Neural progenitor cell (in vitro differentiated cells): Measurements from ENCODE around the gene STK10.

Source experiments
- CTCF ChIP-seq: fragments of 200-600 bp; sonication (generic); IDR thresholded peaks from 2 replicates; pipeline ENCODE4 v1.5.1; 2017; ENCODE audit warnings: antibody characterized with exemption, mild to moderate bottlenecking
- EZH2 ChIP-seq: fragments of 200-600 bp; sonication (generic); IDR thresholded peaks from 2 replicates; pipeline ENCODE4 v1.6.1; 2017; ENCODE audit warnings: antibody characterized with exemption, mild to moderate bottlenecking, moderate library complexity
- EZH2phosphoT487 ChIP-seq: fragments of 200-600 bp; sonication (generic); IDR thresholded peaks from 2 replicates; pipeline ENCODE4 v1.6.1; 2017; ENCODE audit warnings: antibody characterized with exemption

- TF ChIP-seq CTCF (no peak), EZH2 (no peak), EZH2phosphoT487 (no peak)
These were observed 124.4 kb downstream of the STK10 start for GRCh38 chr5:172063463-172064235.
